KMS-11 (cell line): ENCODE measurements around the gene LPAR6.

Source experiments
- H2AFZ ChIP-seq: fragments of 200-600 bp; sonication (generic); 2 replicates; pipeline ENCODE4 v1.6.1; 2016; ENCODE audit warnings: antibody characterized with exemption, mixed run types, low read depth
- H3K27ac ChIP-seq: fragments of 200-600 bp; sonication (generic); 2 replicates; pipeline ENCODE4 v1.6.1; 2016; ENCODE audit warnings: mild to moderate bottlenecking, mixed run types
- H3K27me3 ChIP-seq: fragments of 200-600 bp; sonication (generic); 2 replicates; pipeline ENCODE4 v1.6.1; 2017; ENCODE audit warnings: mild to moderate bottlenecking, low read depth, mixed run types, moderate library complexity; ENCODE audit not compliant: insufficient read depth
- H3K36me3 ChIP-seq: fragments of 200-600 bp; sonication (generic); 2 replicates; pipeline ENCODE4 v1.6.1; 2017; ENCODE audit warnings: mild to moderate bottlenecking, mixed run types; ENCODE audit not compliant: insufficient read depth
- H3K4me1 ChIP-seq: fragments of 200-600 bp; sonication (generic); 2 replicates; pipeline ENCODE4 v1.6.1; 2016; ENCODE audit warnings: mild to moderate bottlenecking, low read depth, mixed run types; ENCODE audit not compliant: poor library complexity, severe bottlenecking
- H3K4me2 ChIP-seq: fragments of 200-600 bp; sonication (generic); 2 replicates; pipeline ENCODE4 v1.7.0; 2016; ENCODE audit warnings: mild to moderate bottlenecking, mixed run types
- H3K4me3 ChIP-seq: fragments of 200-600 bp; sonication (generic); IDR thresholded peaks from 2 replicates; pipeline ENCODE4 v1.6.1; 2017; ENCODE audit warnings: low read depth, low read length, mixed read lengths; ENCODE audit not compliant: insufficient read depth
- H3K79me2 ChIP-seq: fragments of 200-600 bp; sonication (generic); 2 replicates; pipeline ENCODE4 v1.6.1; 2016; ENCODE audit warnings: low read depth, mixed run types; ENCODE audit not compliant: insufficient read depth
- H3K9ac ChIP-seq: fragments of 200-600 bp; sonication (generic); 2 replicates; pipeline ENCODE4 v1.6.1; 2016; ENCODE audit warnings: mild to moderate bottlenecking, mixed run types
- H4K20me1 ChIP-seq: fragments of 200-600 bp; sonication (generic); 2 replicates; pipeline ENCODE4 v1.6.1; 2016; ENCODE audit warnings: mild to moderate bottlenecking, mixed run types; ENCODE audit not compliant: insufficient read depth
- CTCF ChIP-seq: fragments of 200-600 bp; sonication (generic); conservative IDR thresholded peaks from 2 replicates; pipeline ENCODE4 v1.6.1; 2017; ENCODE audit warnings: low read depth, mild to moderate bottlenecking, antibody characterized with exemption, low read length, moderate library complexity, mixed read lengths

The LPAR6 gene

GRCh38 chr13:48393698-48394085 is 19.2 kb downstream of the LPAR6 start:
- no peak overlapping the region for H3K9ac ChIP-seq

GRCh38 chr13:48393030-48393697 is 19.7 kb downstream of the LPAR6 start:
- no peak overlapping the region for H3K4me2 ChIP-seq
- no peak for TF ChIP-seq CTCF
- no peak overlapping the region for H2AFZ ChIP-seq

More at GRCh38 chr13:48393698-48394085, 19.2 kb downstream of the LPAR6 start:
- H3K27me3 ChIP-seq = no peaks in the 10 kb centered on the region
- no peaks in the 10 kb centered on the region for H3K4me1 ChIP-seq
- H2AFZ ChIP-seq = no peak overlapping the region
- no peaks in the 10 kb centered on the region for H3K79me2 ChIP-seq
- no peak for TF ChIP-seq CTCF
- no peak overlapping the region for H3K4me2 ChIP-seq
- no peaks in the 10 kb centered on the region for H4K20me1 ChIP-seq
- H3K4me3 ChIP-seq = no peak overlapping the region
- H3K27ac ChIP-seq = no peak overlapping the region
- H3K36me3 ChIP-seq = no peaks in the 10 kb centered on the region

DNA sequence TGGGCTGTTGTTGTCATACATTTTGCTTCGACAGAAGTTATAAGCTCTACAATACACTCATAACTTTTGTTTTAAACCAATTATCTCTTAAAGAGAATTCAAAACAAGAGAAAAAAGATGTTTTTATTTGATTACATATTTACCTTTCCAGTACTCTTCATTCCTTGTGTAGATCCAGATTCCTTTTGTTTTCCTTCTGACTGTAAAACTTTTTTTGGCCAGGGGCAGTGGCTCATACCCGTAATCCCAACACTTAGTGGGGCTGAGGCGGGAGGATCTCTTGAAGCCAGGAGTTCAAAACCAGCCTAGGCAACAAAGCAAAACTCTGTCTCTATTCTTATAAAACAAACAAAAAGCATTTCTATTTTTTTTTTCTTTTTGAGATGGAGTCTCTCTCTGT is 21.7 kb downstream of the LPAR6 start:
- H3K4me2 ChIP-seq = no peak overlapping the region
- no peaks in the 10 kb centered on the region for H4K20me1 ChIP-seq
- H3K36me3 ChIP-seq = no peaks in the 10 kb centered on the region
- H3K27ac ChIP-seq = no peak overlapping the region
- H3K4me3 ChIP-seq = no peak overlapping the region
- H3K27me3 ChIP-seq = no peaks in the 10 kb centered on the region
- no peak for TF ChIP-seq CTCF
- H3K4me1 ChIP-seq = no peaks in the 10 kb centered on the region
- H3K79me2 ChIP-seq = no peaks in the 10 kb centered on the region
- H3K9ac ChIP-seq = no peak overlapping the region
- H2AFZ ChIP-seq = no peak overlapping the region

More at GRCh38 chr13:48393030-48393697, 19.7 kb downstream of the LPAR6 start:
- H3K36me3 ChIP-seq = no peaks in the 10 kb centered on the region
- H3K4me3 ChIP-seq = no peak overlapping the region
- no peaks in the 10 kb centered on the region for H3K79me2 ChIP-seq
- H3K27me3 ChIP-seq = no peaks in the 10 kb centered on the region
- no peak overlapping the region for H3K9ac ChIP-seq
- no peaks in the 10 kb centered on the region for H4K20me1 ChIP-seq
- H3K27ac ChIP-seq = no peak overlapping the region
- no peaks in the 10 kb centered on the region for H3K4me1 ChIP-seq

GRCh38 chr13:48386816-48387215 is 26.1 kb downstream of the LPAR6 start:
- Histone ChIP-seq H3K4me1 (no peaks in the 10 kb centered on the region), H3K36me3 (no peaks in the 10 kb centered on the region)
- TF ChIP-seq CTCF = no peak

More at GRCh38 chr13:48386816-48387215, 26.1 kb downstream of the LPAR6 start:
- no peaks in the 10 kb centered on the region for H4K20me1 ChIP-seq
- no peak overlapping the region for H2AFZ ChIP-seq
- no peaks in the 10 kb centered on the region for H3K79me2 ChIP-seq
- no peak overlapping the region for H3K4me2 ChIP-seq
- no peak overlapping the region for H3K9ac ChIP-seq
- no peaks in the 10 kb centered on the region for H3K27me3 ChIP-seq
- H3K27ac ChIP-seq = no peak overlapping the region
- no peak overlapping the region for H3K4me3 ChIP-seq
